ENCODE data around the gene APAF1.

APAF1 gene

DNA sequence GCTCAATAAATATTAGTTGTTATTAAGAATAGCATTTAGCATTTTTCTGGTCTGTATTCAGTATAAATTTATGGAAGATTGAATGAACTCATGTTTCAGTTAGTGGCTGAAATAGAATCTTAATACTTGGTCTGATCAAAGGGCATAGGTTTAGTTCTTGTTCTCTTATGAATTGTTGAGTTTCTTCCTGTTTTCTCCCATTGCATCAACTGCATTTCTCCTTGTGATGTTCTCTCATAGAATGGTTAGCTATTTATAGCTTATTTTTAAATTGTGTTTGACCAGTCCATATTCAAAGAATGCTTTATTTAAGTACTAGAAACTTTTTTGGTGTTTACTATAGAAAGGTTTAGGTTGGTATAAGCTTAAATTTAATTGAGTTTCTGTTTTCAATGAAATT, 29.8 kb downstream of the APAF1 start:
- DNase-seq, result no peak

DNA sequence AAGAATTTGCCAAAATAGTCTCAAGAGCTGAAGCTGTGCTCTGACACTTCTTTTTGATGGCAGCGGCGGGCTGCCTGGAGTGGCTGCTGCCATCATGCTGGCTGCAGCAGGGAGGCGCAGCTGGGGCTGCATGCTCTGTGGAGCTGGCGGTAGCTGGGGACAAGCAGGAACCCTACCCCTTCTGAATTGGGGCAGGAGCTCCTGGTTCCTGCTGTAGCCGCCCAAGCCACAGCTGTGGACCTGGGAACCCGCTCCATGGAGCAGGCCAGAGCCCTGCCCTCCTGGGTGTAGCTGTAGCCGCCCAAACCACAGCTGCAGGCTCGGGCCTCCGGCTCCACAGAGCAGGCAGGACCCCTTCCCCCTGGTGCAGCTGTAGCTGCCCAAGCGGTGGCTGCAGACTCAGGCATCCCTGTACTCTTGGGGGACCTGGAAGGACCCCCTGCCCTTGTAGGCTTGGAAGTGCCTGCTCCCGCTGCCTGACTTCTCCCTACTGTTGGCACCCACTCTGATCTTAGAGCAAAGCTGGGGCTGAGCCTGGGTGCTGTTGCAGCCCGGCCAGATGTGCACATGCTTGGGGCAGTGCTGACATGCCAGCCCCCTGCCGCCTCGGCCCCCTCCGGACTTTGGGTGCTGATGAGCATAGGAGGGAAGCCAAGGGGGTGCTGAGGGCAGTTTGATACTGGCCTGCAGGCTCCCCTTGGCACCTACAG, 33.3 kb downstream of the APAF1 start:
- no peak for DNase-seq

- no peak for DNase-seq
Measured at GRCh38 chr12:98678946-98679610, 34.0 kb downstream of the APAF1 start.

DNA sequence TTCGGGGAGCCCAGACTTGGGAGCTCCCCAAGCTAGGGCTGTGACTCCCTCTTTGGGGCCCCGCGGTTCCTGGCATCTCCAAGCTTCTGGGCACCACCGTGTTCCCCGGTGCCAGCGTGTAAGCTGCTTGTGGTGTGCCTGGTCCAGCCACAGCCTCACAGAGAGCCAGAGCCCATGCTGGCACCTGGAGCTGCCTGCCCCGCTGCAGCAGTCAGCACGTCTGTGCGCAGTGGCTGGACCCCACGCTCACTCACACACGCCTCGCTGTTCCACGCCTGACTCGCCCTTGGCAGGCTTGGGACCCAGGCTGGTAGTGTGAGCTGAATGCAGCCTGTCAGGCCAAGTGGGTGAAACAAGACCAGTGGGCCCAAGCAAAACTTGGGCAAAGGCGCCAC, 34.5 kb downstream of the APAF1 start:
- no peak for DNase-seq

GRCh38 chr12:98684199-98684598, 39.1 kb downstream of the APAF1 start:
- no peak for DNase-seq

- DNase-seq, result no peak
Measured at GRCh38 chr12:98686603-98687002, 41.5 kb downstream of the APAF1 start.

GRCh38 chr12:98691351-98691750, 46.3 kb downstream of the APAF1 start:
- no peak for DNase-seq

- no peak for DNase-seq
Measured at GRCh38 chr12:98696036-98696646, 51.1 kb downstream of the APAF1 start.

- DNase-seq, result no peak
Measured at GRCh38 chr12:98697209-98697608, 52.1 kb downstream of the APAF1 start.

DNA sequence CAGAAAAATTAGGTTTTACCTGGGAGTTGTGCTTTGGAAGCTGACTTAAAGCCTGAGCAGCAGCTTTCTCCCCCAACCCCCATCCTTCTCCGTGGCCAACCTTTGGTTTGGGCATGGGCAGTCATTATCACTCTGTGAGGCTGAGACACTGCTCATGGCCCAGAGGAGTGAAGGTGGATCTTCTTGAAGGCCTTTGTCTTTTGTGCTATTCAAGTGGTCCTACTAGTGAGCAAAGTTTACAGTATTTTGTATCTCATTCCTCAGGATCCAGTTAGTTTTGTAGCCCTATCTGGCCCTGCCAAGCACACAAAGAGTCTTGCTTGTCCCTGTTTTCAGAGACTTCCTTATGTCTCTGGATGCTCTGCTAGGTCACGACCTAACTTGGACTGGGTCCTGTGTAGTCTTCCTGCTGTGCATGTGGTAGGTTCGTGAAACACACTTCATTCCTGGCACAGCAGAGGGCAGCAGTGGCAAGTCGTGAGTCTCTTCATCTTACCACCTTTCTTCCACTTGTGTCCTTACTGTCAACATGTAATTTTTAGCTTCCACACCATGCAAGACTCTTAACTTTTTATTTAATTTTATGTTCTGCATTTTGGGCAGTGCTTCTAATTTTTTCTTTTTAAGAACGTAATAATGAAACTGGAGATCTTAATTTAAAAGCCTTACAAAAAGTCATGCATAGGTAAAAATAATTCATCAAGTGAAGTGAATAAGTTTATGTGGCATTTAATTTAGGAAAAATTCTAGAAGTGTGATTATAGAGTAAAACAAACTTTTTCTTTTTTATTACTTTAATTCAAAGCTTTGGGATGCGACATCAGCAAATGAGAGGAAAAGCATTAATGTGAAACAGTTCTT, 53.7 kb downstream of the APAF1 start:
- no peak for DNase-seq

GRCh38 chr12:98699586-98699985, 54.5 kb downstream of the APAF1 start:
- no peak for DNase-seq

- DNase-seq, result no peak
Measured at GRCh38 chr12:98701166-98701565, 56.1 kb downstream of the APAF1 start.

- no peak for DNase-seq
Measured at GRCh38 chr12:98709022-98709421, 63.9 kb downstream of the APAF1 start.

GRCh38 chr12:98714426-98714825, 69.3 kb downstream of the APAF1 start:
- no peak for DNase-seq

GRCh38 chr12:98719515-98720504, 74.7 kb downstream of the APAF1 start:
- DNase-seq, result no peak

- no peak for DNase-seq
Measured at GRCh38 chr12:98721204-98721702, 76.2 kb downstream of the APAF1 start.

- no peak for DNase-seq
Measured at GRCh38 chr12:98724384-98725155, 79.5 kb downstream of the APAF1 start.

- DNase-seq, result no peak
Measured at GRCh38 chr12:98725476-98726247, 80.6 kb downstream of the APAF1 start.

GRCh38 chr12:98727196-98727595, 82.1 kb downstream of the APAF1 start:
- DNase-seq, result no peak

GRCh38 chr12:98730412-98730811, 85.3 kb downstream of the APAF1 start:
- DNase-seq, result no peak

All from NCI-H1417 treated with DMSO at 0.1 percent for 48 hours (cell line).